Activated CD4-positive, alpha-beta T cell treated with anti-CD3 and anti-CD28 coated beads for 36 hours (primary cell): ENCODE results near the gene PIK3R3. TPM values are rescaled to one million over a fixed set of nuclear protein-coding genes. Genes with fewer than 3 reads are reported as not detected.
A peak's percentile ranks its signal among the peaks of the same experiment; 100 is the strongest.

ENCODE experiments used
- ATAC-seq: fragments of 200-7000 bp; cut with Tn5 transposase; one replicate; pipeline ENCODE4 v1.10.0; 2021; ENCODE audit warnings: mild to moderate bottlenecking, moderate library complexity
- CTCF ChIA-PET: fragments of 350-600 bp; sonication (Branson Sonifier 250); formaldehyde crosslinking; loops from one replicate; lab custom pipeline; 2021; ENCODE audit warnings: antibody characterized with exemption; lab: Charles Lee
- POLR2A ChIA-PET: fragments of 350-600 bp; sonication (Branson Sonifier 250); formaldehyde crosslinking; loops from one replicate; lab custom pipeline; 2021; ENCODE audit warnings: antibody characterized with exemption, inconsistent platforms; lab: Charles Lee
- DNase-seq: peaks from one replicate; pipeline ENCODE4 v3.0.0-alpha.2; 2020
- H3K27ac Mint-ChIP-seq: one replicate; pipeline ENCODE4 v1.8.0; 2021; ENCODE audit warnings: mixed read lengths
- H3K27me3 Mint-ChIP-seq: one replicate; pipeline ENCODE4 v1.8.0; 2021; ENCODE audit warnings: mixed read lengths
- H3K36me3 Mint-ChIP-seq: one replicate; pipeline ENCODE4 v1.8.0; 2021; ENCODE audit warnings: low read depth, mixed read lengths
- H3K4me1 Mint-ChIP-seq: one replicate; pipeline ENCODE4 v1.8.0; 2021; ENCODE audit warnings: mixed read lengths
- H3K4me3 Mint-ChIP-seq: one replicate; pipeline ENCODE4 v1.8.0; 2021; ENCODE audit warnings: mild to moderate bottlenecking, moderate library complexity, mixed read lengths
- H3K9me3 Mint-ChIP-seq: one replicate; pipeline ENCODE4 v1.8.0; 2021; ENCODE audit warnings: low read depth, mixed read lengths
- intact Hi-C, 2 experiments: fragments of 100-400 bp; cut with DNase I in 1 of 2; cut with micrococcal nuclease in 1 of 2; formaldehyde crosslinking; loops; one replicate each; pipeline versions ENCODE4 v1.14.2 to v1.15.1; 2022 to 2024; cut with DNase I, micrococcal nuclease
- total RNA-seq, 2 experiments: library from RNA; stranded (reverse); gene quantifications; one replicate each; pipeline ENCODE4 v1.2.3, GENCODE V29; 2021

PIK3R3 gene
- total RNA-seq, 2 experiments from 2014 or later: 0.46 to 0.78 TPM

DNA sequence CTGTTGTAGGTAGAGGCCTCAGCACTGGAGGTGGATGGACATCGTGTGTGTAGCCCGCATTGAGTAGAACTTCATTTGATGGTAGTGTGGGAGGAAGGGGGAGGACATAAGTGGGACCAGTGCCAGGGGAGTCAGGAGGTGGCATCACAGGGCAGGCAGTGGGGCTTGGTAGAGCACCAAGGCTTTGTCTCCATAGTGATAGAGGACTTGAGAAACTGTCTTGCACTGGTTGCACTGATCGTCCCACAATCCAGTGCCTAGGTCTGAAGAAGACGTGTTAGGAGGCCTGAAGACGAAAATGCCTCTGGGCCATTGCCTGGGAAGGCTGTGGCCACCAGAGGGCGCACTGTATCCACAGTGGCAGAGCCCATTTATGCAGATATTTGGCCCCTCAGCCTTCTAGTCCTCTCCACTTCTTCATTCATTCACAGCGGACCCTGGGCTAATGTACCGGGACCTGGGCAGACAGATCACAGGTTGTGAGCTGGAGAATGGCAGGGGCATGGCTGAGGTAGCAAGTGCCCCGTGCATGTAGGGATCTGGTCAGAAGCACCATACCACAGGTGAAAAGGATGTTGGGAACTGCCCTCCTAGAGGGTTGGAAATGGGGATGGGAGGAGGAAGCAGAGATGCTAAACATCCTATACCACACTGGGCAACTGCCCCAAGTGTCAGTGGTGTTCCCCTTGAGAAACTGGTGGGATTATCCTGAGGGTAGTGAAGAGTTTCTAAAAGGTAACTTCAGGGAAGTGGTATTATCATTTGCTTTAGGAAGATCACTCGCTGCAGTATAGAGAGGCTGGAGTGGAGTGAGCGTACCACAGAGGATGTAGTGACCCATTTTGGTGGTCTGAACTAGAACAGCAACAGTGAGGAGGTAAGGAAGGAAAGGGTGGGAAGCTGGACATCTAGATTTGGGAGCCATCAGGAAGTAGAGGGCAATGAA, 95.3 kb downstream of the PIK3R3 start:
- CTCF ChIA-PET: interaction anchor here (0.5 to 5.4 kb wide), 15 partner anchors 23 to 190 kb away, joined by 3 to 58 read pairs (median 3); partner anchors contain the start of gene PIK3R3
- no peaks in the 10 kb centered on the region for H3K27me3 Mint-ChIP-seq
- no peaks in the 10 kb centered on the region for H3K9me3 Mint-ChIP-seq
- peaks cover 2% of the 10 kb centered on the region for H3K36me3 Mint-ChIP-seq
- ATAC-seq (peak; percentile 84), DNase-seq (peak; percentile 92)
- H3K27ac Mint-ChIP-seq: no peak overlapping the region
- POLR2A ChIA-PET: no interaction called here
- no peaks in the 10 kb centered on the region for H3K4me1 Mint-ChIP-seq
- H3K4me3 Mint-ChIP-seq: no peak overlapping the region
- intact Hi-C loops: loop anchor here (1.0 kb wide), 2 partner anchors 142 to 186 kb away; no protein-coding TSS in a partner anchor

DNA sequence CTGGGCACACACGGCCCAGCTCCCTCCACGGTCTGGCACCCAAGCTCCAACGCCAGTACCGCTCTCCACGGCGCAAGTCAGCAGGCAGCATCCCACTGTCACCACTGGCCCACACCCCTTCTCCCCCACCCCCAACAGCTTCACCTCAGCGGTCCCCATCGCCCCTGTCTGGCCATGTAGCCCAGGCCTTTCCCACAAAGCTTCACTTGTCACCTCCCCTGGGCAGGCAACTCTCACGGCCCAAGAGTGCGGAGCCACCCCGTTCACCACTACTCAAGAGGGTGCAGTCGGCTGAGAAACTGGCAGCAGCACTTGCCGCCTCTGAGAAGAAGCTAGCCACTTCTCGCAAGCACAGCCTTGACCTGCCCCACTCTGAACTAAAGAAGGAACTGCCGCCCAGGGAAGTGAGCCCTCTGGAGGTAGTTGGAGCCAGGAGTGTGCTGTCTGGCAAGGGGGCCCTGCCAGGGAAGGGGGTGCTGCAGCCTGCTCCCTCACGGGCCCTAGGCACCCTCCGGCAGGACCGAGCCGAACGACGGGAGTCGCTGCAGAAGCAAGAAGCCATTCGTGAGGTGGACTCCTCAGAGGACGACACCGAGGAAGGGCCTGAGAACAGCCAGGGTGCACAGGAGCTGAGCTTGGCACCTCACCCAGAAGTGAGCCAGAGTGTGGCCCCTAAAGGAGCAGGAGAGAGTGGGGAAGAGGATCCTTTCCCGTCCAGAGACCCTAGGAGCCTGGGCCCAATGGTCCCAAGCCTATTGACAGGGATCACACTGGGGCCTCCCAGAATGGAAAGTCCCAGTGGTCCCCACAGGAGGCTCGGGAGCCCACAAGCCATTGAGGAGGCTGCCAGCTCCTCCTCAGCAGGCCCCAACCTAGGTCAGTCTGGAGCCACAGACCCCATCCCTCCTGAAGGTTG, 97.6 kb downstream of the PIK3R3 start:
- ATAC-seq: no peak
- POLR2A ChIA-PET: no interaction called here

DNA sequence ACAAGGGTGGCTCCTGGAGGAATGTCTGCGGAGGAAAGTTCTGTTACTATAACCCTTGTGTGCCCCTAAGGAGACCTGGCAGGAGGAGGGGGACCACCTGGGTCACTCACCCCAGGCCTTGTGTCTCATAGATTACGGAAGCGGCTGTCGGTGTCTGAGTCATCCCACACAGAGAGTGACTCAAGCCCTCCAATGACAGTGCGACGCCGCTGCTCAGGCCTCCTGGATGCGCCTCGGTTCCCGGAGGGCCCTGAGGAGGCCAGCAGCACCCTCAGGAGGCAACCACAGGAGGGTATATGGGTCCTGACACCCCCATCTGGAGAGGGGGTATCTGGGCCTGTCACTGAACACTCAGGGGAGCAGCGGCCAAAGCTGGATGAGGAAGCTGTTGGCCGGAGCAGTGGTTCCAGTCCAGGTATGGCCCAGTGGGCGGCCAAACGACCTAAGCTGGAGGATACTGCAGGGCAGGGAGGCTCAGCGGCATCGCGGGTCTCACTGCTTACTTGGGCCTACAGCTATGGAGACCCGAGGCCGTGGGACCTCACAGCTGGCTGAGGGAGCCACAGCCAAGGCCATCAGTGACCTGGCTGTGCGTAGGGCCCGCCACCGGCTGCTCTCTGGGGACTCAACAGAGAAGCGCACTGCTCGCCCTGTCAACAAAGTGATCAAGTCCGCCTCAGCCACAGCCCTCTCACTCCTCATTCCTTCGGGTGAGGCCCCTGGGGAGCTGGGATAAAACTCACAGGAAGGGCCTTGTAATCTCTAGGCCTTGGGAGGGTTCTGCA, 101.4 kb downstream of the PIK3R3 start:
- H3K27me3 Mint-ChIP-seq: no peaks in the 10 kb centered on the region
- DNase-seq (no peak), ATAC-seq (no peak)
- CTCF ChIA-PET: interaction anchor here (0.9 to 1.1 kb wide), 2 partner anchors 127 to 193 kb away, joined by 3 read pairs; no protein-coding TSS in a partner anchor
- peaks cover 2% of the 10 kb centered on the region for H3K36me3 Mint-ChIP-seq
- intact Hi-C loops: no loop called here
- POLR2A ChIA-PET: no interaction called here
- no peak overlapping the region for H3K4me3 Mint-ChIP-seq
- no peak overlapping the region for H3K27ac Mint-ChIP-seq
- H3K4me1 Mint-ChIP-seq: no peaks in the 10 kb centered on the region
- H3K9me3 Mint-ChIP-seq: no peaks in the 10 kb centered on the region

More for the DNA sequence above, 97.6 kb downstream of the PIK3R3 start:
- H3K36me3 Mint-ChIP-seq: peaks cover 2% of the 10 kb centered on the region
- no peaks in the 10 kb centered on the region for H3K4me1 Mint-ChIP-seq
- intact Hi-C loops: no loop called here
- no peak for DNase-seq
- H3K9me3 Mint-ChIP-seq: no peaks in the 10 kb centered on the region
- no peak overlapping the region for H3K27ac Mint-ChIP-seq
- CTCF ChIA-PET: interaction anchor here (0.6 to 5.4 kb wide), 5 partner anchors 128 to 148 kb away, joined by 3 to 58 read pairs (median 4); no protein-coding TSS in a partner anchor
- no peaks in the 10 kb centered on the region for H3K27me3 Mint-ChIP-seq
- no peak overlapping the region for H3K4me3 Mint-ChIP-seq

DNA sequence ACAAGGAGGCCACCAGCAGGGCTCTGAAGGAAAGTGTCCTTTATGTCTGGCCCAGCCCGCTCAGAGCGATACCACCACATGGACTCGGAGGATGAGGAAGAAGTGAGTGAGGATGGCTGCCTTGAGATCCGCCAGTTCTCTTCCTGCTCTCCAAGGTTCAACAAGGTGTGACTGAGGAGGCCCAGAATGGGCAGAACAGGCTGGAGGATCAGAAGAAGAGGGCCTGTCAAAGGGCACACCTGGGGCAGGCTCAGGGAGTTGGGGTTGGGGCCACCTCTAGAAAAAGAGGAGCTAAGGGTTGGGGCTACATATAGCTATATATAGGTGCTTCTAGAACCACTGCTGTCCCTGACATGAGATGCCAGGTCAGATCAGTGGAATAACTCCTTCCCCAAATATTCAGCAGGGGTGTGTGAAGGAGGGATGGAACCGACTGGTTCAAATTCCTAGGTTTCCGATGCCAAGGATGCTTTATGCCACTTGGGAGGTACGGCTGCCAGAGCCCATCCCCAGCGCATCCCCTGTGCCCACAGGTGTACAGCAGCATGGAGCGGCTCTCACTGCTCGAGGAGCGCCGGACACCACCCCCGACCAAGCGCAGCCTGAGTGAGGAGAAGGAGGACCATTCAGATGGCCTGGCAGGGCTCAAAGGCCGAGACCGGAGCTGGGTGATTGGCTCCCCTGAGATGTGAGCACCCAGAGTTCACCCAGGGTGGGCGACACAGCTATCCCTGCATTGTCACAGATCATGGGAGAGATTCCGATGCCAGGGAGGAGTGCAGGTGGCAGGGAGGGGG, 102.2 kb downstream of the PIK3R3 start:
- Mint-ChIP-seq H3K27me3 (no peaks in the 10 kb centered on the region), H3K4me1 (no peaks in the 10 kb centered on the region), H3K4me3 (no peak overlapping the region), H3K36me3 (peaks cover 2% of the 10 kb centered on the region), H3K9me3 (no peaks in the 10 kb centered on the region), H3K27ac (no peak overlapping the region)
- intact Hi-C loops: no loop called here
- CTCF ChIA-PET: interaction anchor here (0.9 kb wide), 1 partner anchor 151 kb away, joined by 3 read pairs; no protein-coding TSS in a partner anchor
- POLR2A ChIA-PET: no interaction called here
- DNase-seq (no peak), ATAC-seq (no peak)

DNA sequence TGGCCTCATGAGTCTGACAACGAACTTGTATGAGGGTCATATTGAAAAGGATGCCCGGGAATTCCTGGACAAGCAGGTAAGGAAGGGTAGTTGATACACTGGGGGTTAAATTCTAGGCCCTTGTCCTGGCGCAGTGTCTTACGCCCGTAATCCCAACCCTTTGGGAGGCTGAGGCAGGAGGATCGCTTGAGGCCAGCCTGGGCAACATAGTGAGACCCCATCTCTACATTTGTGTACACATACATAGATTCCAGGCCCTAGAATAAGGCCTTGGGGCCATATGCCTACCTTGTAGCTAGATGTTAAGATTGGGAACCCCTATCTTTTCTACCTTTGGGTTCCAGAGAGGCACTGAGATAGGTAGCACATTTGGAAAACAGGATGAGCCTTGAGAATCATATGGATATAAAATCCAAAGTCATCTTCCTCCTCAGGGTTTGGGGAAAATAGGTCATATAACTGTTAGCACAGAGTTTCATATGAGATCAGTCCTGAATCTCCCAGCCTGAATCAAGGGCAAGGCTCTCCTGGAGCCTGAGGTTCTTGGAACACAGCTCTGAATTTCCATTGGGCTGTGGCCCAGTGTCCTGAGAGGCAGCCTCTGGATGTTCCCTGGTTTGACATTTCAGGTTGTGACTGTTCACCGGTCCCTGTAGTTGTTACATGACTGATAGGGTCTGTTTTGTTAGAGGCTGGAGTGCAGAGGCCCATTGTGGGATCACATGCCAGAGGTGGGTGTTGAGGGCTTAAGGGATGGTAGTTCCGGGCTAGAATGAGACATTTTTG, 104.4 kb downstream of the PIK3R3 start:
- no peak for DNase-seq
- H3K27ac Mint-ChIP-seq: no peak overlapping the region
- intact Hi-C loops: no loop called here
- ATAC-seq: no peak
- no peak overlapping the region for H3K4me3 Mint-ChIP-seq
- POLR2A ChIA-PET: no interaction called here
- H3K36me3 Mint-ChIP-seq: peaks cover 6% of the 10 kb centered on the region
- no peaks in the 10 kb centered on the region for H3K9me3 Mint-ChIP-seq
- CTCF ChIA-PET: no interaction called here
- no peaks in the 10 kb centered on the region for H3K27me3 Mint-ChIP-seq
- H3K4me1 Mint-ChIP-seq: no peaks in the 10 kb centered on the region

DNA sequence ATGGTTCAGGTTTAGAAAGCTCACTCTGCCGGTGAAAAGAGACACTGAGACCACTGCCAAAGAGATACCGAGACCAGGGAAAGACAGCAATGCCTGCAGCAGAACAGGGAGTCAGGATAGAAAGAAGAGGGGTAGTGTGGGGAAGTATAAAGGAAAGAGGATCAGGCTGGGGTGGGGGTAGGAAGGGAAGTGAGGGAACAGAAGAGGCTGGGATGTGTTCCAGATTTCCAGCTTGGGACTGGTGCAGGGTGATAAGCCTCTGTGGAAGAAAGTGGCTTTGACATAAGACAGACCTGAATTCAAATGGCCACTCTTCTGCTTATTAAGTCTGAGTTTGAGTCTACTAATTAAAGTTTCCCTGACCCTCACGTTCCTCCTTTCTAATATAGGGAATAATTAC, 105.9 kb downstream of the PIK3R3 start:
- Mint-ChIP-seq H3K9me3 (no peaks in the 10 kb centered on the region), H3K27me3 (no peaks in the 10 kb centered on the region), H3K36me3 (peaks cover 7% of the 10 kb centered on the region), H3K4me3 (no peak overlapping the region), H3K4me1 (no peaks in the 10 kb centered on the region), H3K27ac (no peak overlapping the region)
- ATAC-seq (no peak), DNase-seq (no peak)
- intact Hi-C loops: no loop called here
- POLR2A ChIA-PET: no interaction called here
- CTCF ChIA-PET: interaction anchor here (0.7 kb wide), 1 partner anchor 199 kb away, joined by 4 read pairs; no protein-coding TSS in a partner anchor

DNA sequence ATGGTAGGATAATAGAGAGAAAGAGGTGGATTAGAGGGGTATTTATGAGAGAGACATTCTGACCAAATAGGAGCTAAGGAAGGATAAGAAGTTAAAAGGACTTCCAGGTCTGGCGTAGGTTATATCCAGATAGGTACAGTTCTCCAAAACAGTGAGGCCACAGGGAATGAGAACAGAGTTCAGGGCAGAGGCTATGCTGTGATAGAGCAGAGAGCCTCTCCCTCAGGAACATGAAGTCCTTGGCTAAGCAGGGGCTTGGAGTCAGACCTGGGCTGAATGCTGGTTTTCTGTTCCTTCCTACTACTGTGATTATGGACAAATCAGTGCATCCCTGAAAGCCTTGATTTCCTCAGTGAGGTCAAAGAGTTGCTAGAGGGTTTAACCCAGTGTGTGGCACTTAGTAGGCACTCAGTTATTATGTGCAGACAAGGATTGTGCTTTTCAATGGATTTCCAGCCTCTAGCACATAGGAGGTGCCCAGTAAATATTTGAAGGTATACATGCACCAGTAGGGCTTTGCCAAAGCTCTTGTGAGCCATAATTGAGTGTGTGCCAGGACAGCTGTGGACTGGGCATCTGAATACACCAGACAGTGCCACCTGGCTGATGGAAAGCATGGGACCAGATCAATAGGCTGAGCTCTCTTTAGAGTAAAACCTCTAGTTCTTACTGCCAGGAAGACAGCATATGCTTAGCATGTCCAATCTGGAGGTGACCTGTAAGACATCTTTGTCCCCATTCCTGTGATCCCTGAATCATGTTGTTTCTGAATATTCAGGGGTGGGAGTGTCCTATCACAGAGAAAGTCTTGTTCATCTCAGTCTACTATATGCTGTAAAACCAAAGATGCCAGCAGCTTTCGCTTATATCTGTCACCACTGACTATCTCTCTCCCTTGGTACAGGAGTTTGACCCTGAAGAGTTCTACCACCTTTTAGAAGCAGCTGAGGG, 111.1 kb downstream of the PIK3R3 start:
- ATAC-seq (no peak), DNase-seq (no peak)
- Mint-ChIP-seq H3K4me1 (no peaks in the 10 kb centered on the region), H3K36me3 (peaks cover 7% of the 10 kb centered on the region), H3K27me3 (no peaks in the 10 kb centered on the region), H3K27ac (no peak overlapping the region), H3K9me3 (no peaks in the 10 kb centered on the region), H3K4me3 (no peak overlapping the region)
- intact Hi-C loops: no loop called here
- POLR2A ChIA-PET: no interaction called here
- CTCF ChIA-PET: interaction anchor here (0.6 to 0.8 kb wide), 2 partner anchors 42 to 202 kb away, joined by 3 read pairs; no protein-coding TSS in a partner anchor

DNA sequence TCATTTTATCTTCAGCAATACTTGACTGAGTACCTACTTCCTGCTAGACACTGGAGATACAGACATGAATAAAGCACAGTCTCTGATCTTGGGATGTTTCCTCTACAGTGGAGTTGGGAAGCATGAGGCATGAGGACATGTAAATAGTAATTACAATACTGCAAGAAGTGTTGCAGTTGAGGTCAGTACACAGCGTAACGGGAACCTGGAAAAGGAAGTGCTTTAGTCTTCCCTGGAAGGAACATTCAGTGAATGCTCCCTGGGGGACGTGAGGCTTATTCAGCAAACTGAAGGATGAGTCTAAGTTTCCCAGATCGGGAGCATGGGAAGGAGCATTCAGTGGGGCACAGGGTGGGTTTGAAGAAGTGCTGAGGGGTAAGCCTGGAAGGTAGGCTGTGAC, 112.4 kb downstream of the PIK3R3 start:
- intact Hi-C loops: no loop called here
- POLR2A ChIA-PET: no interaction called here
- Mint-ChIP-seq H3K27ac (no peak overlapping the region), H3K9me3 (no peaks in the 10 kb centered on the region), H3K27me3 (no peaks in the 10 kb centered on the region), H3K4me3 (no peak overlapping the region), H3K4me1 (no peaks in the 10 kb centered on the region), H3K36me3 (peaks cover 7% of the 10 kb centered on the region)
- no peak for ATAC-seq
- CTCF ChIA-PET: no interaction called here
- no peak for DNase-seq

DNA sequence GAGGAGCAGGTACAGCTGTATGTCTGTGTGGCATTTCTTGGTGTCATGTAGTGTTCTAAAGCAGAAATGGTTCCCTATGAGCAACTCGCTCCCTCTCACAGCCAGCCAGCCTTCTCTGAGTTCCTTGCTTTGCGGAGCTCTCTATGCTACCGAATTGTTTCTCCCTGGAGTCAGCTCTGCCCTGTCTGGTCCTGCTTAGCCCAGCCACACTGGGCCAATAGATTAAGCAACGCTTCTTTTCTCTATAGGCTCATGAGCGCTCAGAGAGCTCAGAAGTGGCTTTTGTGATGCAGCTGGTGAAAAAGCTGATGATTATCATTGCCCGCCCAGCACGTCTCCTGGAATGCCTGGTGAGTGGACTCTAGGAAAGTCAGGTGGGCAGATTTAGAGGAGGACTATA, 113.1 kb downstream of the PIK3R3 start:
- H3K4me3 Mint-ChIP-seq: no peak overlapping the region
- POLR2A ChIA-PET: interaction anchor here (0.9 kb wide), 1 partner anchor 301 kb away, joined by 4 read pairs; no protein-coding TSS in a partner anchor
- no peaks in the 10 kb centered on the region for H3K27me3 Mint-ChIP-seq
- H3K9me3 Mint-ChIP-seq: no peaks in the 10 kb centered on the region
- ATAC-seq (no peak), DNase-seq (no peak)
- CTCF ChIA-PET: no interaction called here
- no peaks in the 10 kb centered on the region for H3K4me1 Mint-ChIP-seq
- peaks cover 9% of the 10 kb centered on the region for H3K36me3 Mint-ChIP-seq
- no peak overlapping the region for H3K27ac Mint-ChIP-seq
- intact Hi-C loops: no loop called here
